PC-3 (cell line): ENCODE measurements around the gene VRK3. TPM values are rescaled to one million over a fixed set of nuclear protein-coding genes. Genes with fewer than 3 reads are reported as not detected.
A peak's percentile ranks its signal among the peaks of the same experiment; 100 is the strongest.

ENCODE experiments used
- ATAC-seq: fragments of 200-7000 bp; cut with Tn5 transposase; 2 replicates; pipeline ENCODE4 v1.9.1; 2020; ENCODE audit warnings: mild to moderate bottlenecking, moderate library complexity
- BruUV-seq: library from RNA; stranded (reverse); fragments of 400-500 nt; replicated peaks from 2 replicates; lab custom pipeline; 2021; lab: Mats Ljungman, UMichigan
- CTCF ChIA-PET: fragments of 300-600 bp; sonication (Branson Sonifier 250); formaldehyde crosslinking; loops from one replicate; lab custom pipeline; 2022; ENCODE audit warnings: antibody characterized with exemption; lab: Charles Lee
- POLR2A ChIA-PET: fragments of 300-600 bp; sonication (Branson Sonifier 250); formaldehyde crosslinking; loops from one replicate; lab custom pipeline; 2022; ENCODE audit warnings: antibody characterized with exemption; ENCODE audit not compliant: unreplicated experiment; lab: Charles Lee
- DNase-seq: peaks from one replicate; pipeline ENCODE4 v3.0.0-alpha.2; 2015
- H2AFZ ChIP-seq: fragments of 300-600 bp; sonication (generic); 2 replicates; pipeline ENCODE4 v1.6.0; 2016; ENCODE audit warnings: antibody characterized with exemption, low read length
- H3F3A ChIP-seq: fragments of 300-600 bp; sonication (generic); one replicate; pipeline ENCODE4 v1.6.0; 2017; ENCODE audit warnings: antibody characterized with exemption, low read length, control low read depth, mild to moderate bottlenecking; ENCODE audit not compliant: unreplicated experiment
- H3K27ac ChIP-seq: fragments of 300-600 bp; sonication (generic); 2 replicates; pipeline ENCODE4 v1.5.1; 2016; ENCODE audit warnings: mild to moderate bottlenecking, low read length
- H3K27me3 ChIP-seq: fragments of 300-600 bp; sonication (generic); 2 replicates; pipeline ENCODE4 v1.6.1; 2016; ENCODE audit warnings: low read length, mixed read lengths
- H3K36me3 ChIP-seq: fragments of 300-600 bp; sonication (generic); 2 replicates; pipeline ENCODE4 v1.6.1; 2016; ENCODE audit warnings: low read depth, mixed run types, low read length, mixed read lengths
- H3K4me1 ChIP-seq: fragments of 300-600 bp; sonication (generic); 2 replicates; pipeline ENCODE4 v1.5.1; 2016; ENCODE audit warnings: low read length; ENCODE audit not compliant: insufficient read depth
- H3K4me2 ChIP-seq: fragments of 300-600 bp; sonication (generic); 2 replicates; pipeline ENCODE4 v1.6.0; 2016; ENCODE audit warnings: low read length
- H3K4me3 ChIP-seq: fragments of 300-600 bp; sonication (generic); 2 replicates; pipeline ENCODE4 v1.5.1; 2016; ENCODE audit warnings: mild to moderate bottlenecking, low read length, mixed read lengths
- H3K79me2 ChIP-seq: fragments of 300-600 bp; sonication (generic); 2 replicates; pipeline ENCODE4 v1.6.1; 2017; ENCODE audit warnings: low read length, mixed read lengths
- H3K9ac ChIP-seq: fragments of 300-600 bp; sonication (generic); 2 replicates; pipeline ENCODE4 v1.6.0; 2016; ENCODE audit warnings: mild to moderate bottlenecking, low read length
- H3K9me2 ChIP-seq: fragments of 300-600 bp; sonication (generic); replicated peaks from 2 replicates; pipeline ENCODE4 v1.6.1; 2016; ENCODE audit warnings: mixed run types, low read length, mixed read lengths
- H3K9me3 ChIP-seq: fragments of 300-600 bp; sonication (generic); 2 replicates; pipeline ENCODE4 v1.6.1; 2016; ENCODE audit warnings: low read length, mixed read lengths
- H4K20me1 ChIP-seq: fragments of 300-600 bp; sonication (generic); 2 replicates; pipeline ENCODE4 v1.6.1; 2016; ENCODE audit warnings: low read length, mixed read lengths
- CTCF ChIP-seq: fragments of 300-600 bp; sonication (generic); conservative IDR thresholded peaks from 2 replicates; pipeline ENCODE4 v1.5.1; 2017; ENCODE audit warnings: antibody characterized with exemption, low read depth, mild to moderate bottlenecking, low read length
- EZH2 ChIP-seq: fragments of 300-600 bp; sonication (generic); IDR thresholded peaks from one replicate; pipeline ENCODE4 v1.6.1; 2017; ENCODE audit warnings: antibody characterized with exemption, mild to moderate bottlenecking, low read length; ENCODE audit not compliant: unreplicated experiment
- EZH2phosphoT487 ChIP-seq: fragments of 300-600 bp; sonication (generic); IDR thresholded peaks from 2 replicates; pipeline ENCODE4 v1.6.1; 2018; ENCODE audit warnings: mild to moderate bottlenecking, antibody characterized with exemption, low read length, borderline replicate concordance
- intact Hi-C: fragments of 100-400 bp; cut with micrococcal nuclease; formaldehyde crosslinking; loops from 2 replicates; pipeline ENCODE4 v1.9.0; 2023
- total RNA-seq: library from RNA; depleted of rRNA; stranded (reverse); fragments of >200 nt; gene quantifications from 2 replicates; pipeline ENCODE4 v1.2.3, GENCODE V29; 2014

VRK3 gene
- total RNA-seq, 1 experiment from 2014 or later, result 36.3 TPM

GRCh38 chr19:50030225-50030624 lies 5.1 kb upstream of the VRK3 start:
- Histone ChIP-seq H3K27me3 (no peaks in the 10 kb centered on the region), H3K79me2 (peaks cover 93% of the 10 kb centered on the region), H3K9me3 (no peaks in the 10 kb centered on the region), H3K9me2 (no peaks in the 10 kb centered on the region), H3K4me3 (no peak overlapping the region), H3F3A (no peaks in the 10 kb centered on the region), H2AFZ (no peak overlapping the region), H3K4me2 (no peak overlapping the region), H3K4me1 (peaks cover 14% of the 10 kb centered on the region), H3K27ac (no peak overlapping the region), H3K9ac (no peak overlapping the region), H3K36me3 (peaks cover 56% of the 10 kb centered on the region), H4K20me1 (0 out of 2 replicates have a peak, but pooled peaks cover 24% of the 10 kb centered on the region)
- POLR2A ChIA-PET, result no interaction called here
- TF ChIP-seq EZH2 (no peak), EZH2phosphoT487 (no peak), CTCF (no peak)
- CTCF ChIA-PET, result no interaction called here
- no peak for ATAC-seq
- intact Hi-C loops, result no loop called here
- DNase-seq, result no peak
- no TSS peak for BruUV-seq

- Histone ChIP-seq H3K4me1 (peaks cover 28% of the 10 kb centered on the region), H3K4me2 (peak overlapping the region; percentile 82), H3K9me2 (no peaks in the 10 kb centered on the region), H3K36me3 (peaks cover 21% of the 10 kb centered on the region), H3K9ac (peak overlapping the region; percentile 74), H3K4me3 (peak overlapping the region; percentile 95), H3K9me3 (no peaks in the 10 kb centered on the region), H4K20me1 (0 out of 2 replicates have a peak, but pooled peaks cover 19% of the 10 kb centered on the region), H3K79me2 (peaks cover 93% of the 10 kb centered on the region), H2AFZ (no peak overlapping the region), H3F3A (no peaks in the 10 kb centered on the region), H3K27ac (no peak overlapping the region), H3K27me3 (no peaks in the 10 kb centered on the region)
- intact Hi-C loops, result loop anchor here (10.0 kb wide), 1 partner anchor 92 kb away; no protein-coding TSS in a partner anchor
- ChIA-PET CTCF (no interaction called here), POLR2A (no interaction called here)
- no TSS peak for BruUV-seq
- DNase-seq (no peak), ATAC-seq (no peak)
- no peak for TF ChIP-seq CTCF
- no peak for TF ChIP-seq EZH2
- no peak for TF ChIP-seq EZH2phosphoT487
These were observed 1.4 kb upstream of the VRK3 start for GRCh38 chr19:50026550-50026906.

GRCh38 chr19:50025794-50026549 lies 800 bp upstream of the VRK3 start, which contains the start of gene ZNF473:
Gene ZNF473, plus strand, starts transcription at chr19:50026005. Its CDS starts 5,078 bp downstream, at chr19:50031083.
- H3K4me2 ChIP-seq, result peak within 1 kb of the TSS; percentile 98
- peak within 1 kb of the TSS; percentile 62 for H3K27ac ChIP-seq
- ATAC-seq, result peak; percentile 78
- TF ChIP-seq EZH2, result no peak
- TF ChIP-seq EZH2phosphoT487, result no peak
- TF ChIP-seq CTCF, result no peak
- peak within 1 kb of the TSS; percentile 91 for H3K9ac ChIP-seq
- H3K27me3 ChIP-seq, result no peaks in the 10 kb centered on the region
- H3K4me1 ChIP-seq, result peaks cover 33% of the 10 kb centered on the region
- no peaks in the 10 kb centered on the region for H3K9me3 ChIP-seq
- POLR2A ChIA-PET, result no interaction called here
- H3K36me3 ChIP-seq, result peaks cover 16% of the 10 kb centered on the region
- H3K9me2 ChIP-seq, result no peaks in the 10 kb centered on the region
- peak; percentile 97 for DNase-seq
- intact Hi-C loops, result loop anchor here (1.0 to 10.0 kb wide), 2 partner anchors 22 to 91 kb away; no protein-coding TSS in a partner anchor
- BruUV-seq, result TSS peak; percentile 66
- H2AFZ ChIP-seq, result peak within 1 kb of the TSS; percentile 94
- H4K20me1 ChIP-seq, result 0 out of 2 replicates have a peak, but pooled peaks cover 14% of the 10 kb centered on the region
- peaks cover 93% of the 10 kb centered on the region for H3K79me2 ChIP-seq
- no peaks in the 10 kb centered on the region for H3F3A ChIP-seq
- H3K4me3 ChIP-seq, result peak within 1 kb of the TSS; percentile 95
- CTCF ChIA-PET, result interaction anchor here (0.5 kb wide), 1 partner anchor 303 kb away, joined by 4 read pairs; no protein-coding TSS in a partner anchor
